Fibroblast of mammary gland (primary cell): Measurements from ENCODE around the gene CCDC201.
"Not testable (repeated sequence)": the region's sequence is repeated elsewhere in the genome, so short reads cannot be mapped to it uniquely, and the experiment has no call there.

Experiments used
- DNase-seq: peaks from one replicate; pipeline ENCODE4 v3.0.0-alpha.2; 2010; ENCODE audit warnings: low read depth
- H3K4me3 ChIP-seq: 2 replicates; pipeline ENCODE4 v1.5.1; 2011; ENCODE audit warnings: low read depth, mild to moderate bottlenecking, low read length, moderate library complexity; ENCODE audit not compliant: control insufficient read depth
- CTCF ChIP-seq: conservative IDR thresholded peaks from 2 replicates; pipeline ENCODE4 v1.5.1; 2011; ENCODE audit warnings: low read depth, low read length, inconsistent platforms; ENCODE audit not compliant: control insufficient read depth, insufficient read depth

The CCDC201 gene

GRCh38 chr7:45826550-45826949 lies 46.3 kb downstream of the CCDC201 start:
- DNase-seq, H3K4me3 ChIP-seq: not testable (repeated sequence)

- H3K4me3 ChIP-seq, DNase-seq: not testable (repeated sequence)
Measured at GRCh38 chr7:45818763-45819162, 54.1 kb downstream of the CCDC201 start.

GRCh38 chr7:45817913-45818312 lies 55.0 kb downstream of the CCDC201 start:
- DNase-seq, H3K4me3 ChIP-seq: not testable (repeated sequence)

GRCh38 chr7:45817016-45817415 lies 55.9 kb downstream of the CCDC201 start:
- not testable (repeated sequence) for DNase-seq, H3K4me3 ChIP-seq

- DNase-seq, H3K4me3 ChIP-seq: not testable (repeated sequence)
Measured at GRCh38 chr7:45814216-45815118, 58.4 kb downstream of the CCDC201 start.

GRCh38 chr7:45813771-45814170 lies 59.1 kb downstream of the CCDC201 start:
- not testable (repeated sequence) for DNase-seq, H3K4me3 ChIP-seq

GRCh38 chr7:45812946-45813345 lies 59.9 kb downstream of the CCDC201 start:
- no peak for DNase-seq
- no peak for TF ChIP-seq CTCF

GRCh38 chr7:45811652-45812234 lies 61.1 kb downstream of the CCDC201 start:
- not testable (repeated sequence) for H3K4me3 ChIP-seq, DNase-seq

More at GRCh38 chr7:45812946-45813345, 59.9 kb downstream of the CCDC201 start:
- no peak overlapping the region for H3K4me3 ChIP-seq

GRCh38 chr7:45810451-45811005 lies 62.4 kb downstream of the CCDC201 start:
- H3K4me3 ChIP-seq, DNase-seq: not testable (repeated sequence)
